ENCODE measurements around the gene NLRP13. TPM values are rescaled to one million over a fixed set of nuclear protein-coding genes. Genes with fewer than 3 reads are reported as not detected.

The NLRP13 gene
- polyA plus RNA-seq, 3 donors = not detected

DNA sequence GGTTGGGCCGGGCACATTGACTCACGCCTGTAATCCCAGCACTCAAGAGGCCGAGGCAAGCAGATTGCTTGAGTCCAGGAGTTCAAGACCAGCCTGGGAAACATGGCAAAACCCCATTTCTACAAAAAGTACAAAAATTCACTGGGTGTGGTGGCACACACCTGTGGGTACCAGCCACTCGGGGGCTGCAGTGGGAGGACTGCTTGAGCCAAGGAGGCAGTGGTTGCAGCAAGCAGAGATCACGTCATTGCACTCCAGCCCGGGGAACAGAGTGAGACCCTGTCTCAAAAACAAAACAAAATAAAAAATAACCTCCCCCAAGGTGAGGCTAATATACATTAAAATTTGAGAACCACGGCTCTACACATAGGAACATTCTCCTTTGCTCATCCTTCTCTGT lies 24.9 kb downstream of the NLRP13 start:
- no peak for DNase-seq (ENCODE audit: low read depth in 3 of 3, low spot score in 2 of 3)

GRCh38 chr19:55902080-55902751 lies 29.9 kb downstream of the NLRP13 start:
- DNase-seq (ENCODE audit: low read depth in 3 of 3, low spot score in 2 of 3) = no peak

GRCh38 chr19:55901369-55902079 lies 30.6 kb downstream of the NLRP13 start:
- no peak for DNase-seq (ENCODE audit: low read depth in 3 of 3, low spot score in 2 of 3)

DNA sequence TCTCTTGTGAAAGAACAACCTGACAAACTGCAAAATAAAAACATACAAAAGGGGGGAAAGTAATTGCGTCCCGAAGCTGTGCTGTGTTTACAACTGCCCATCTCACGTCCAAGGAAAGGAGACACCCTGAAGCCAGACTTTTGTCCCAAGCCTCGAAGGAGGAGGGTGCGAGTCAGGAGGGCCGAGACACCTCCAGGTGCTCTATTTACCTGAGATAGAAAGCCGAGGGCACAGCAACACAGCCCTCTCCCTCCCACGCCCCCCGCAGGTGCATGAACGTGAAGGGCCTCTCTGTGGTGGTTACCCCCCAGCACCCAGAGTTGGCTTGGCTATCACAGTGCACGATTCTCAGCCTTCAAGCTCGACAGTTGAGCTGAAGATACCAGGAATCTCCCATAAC lies 33.2 kb downstream of the NLRP13 start:
- no peak for DNase-seq (ENCODE audit: low read depth in 3 of 3, low spot score in 2 of 3)

GRCh38 chr19:55882626-55883025 lies 49.5 kb downstream of the NLRP13 start:
- no peak for DNase-seq (ENCODE audit: low read depth in 3 of 3, low spot score in 2 of 3)

DNA sequence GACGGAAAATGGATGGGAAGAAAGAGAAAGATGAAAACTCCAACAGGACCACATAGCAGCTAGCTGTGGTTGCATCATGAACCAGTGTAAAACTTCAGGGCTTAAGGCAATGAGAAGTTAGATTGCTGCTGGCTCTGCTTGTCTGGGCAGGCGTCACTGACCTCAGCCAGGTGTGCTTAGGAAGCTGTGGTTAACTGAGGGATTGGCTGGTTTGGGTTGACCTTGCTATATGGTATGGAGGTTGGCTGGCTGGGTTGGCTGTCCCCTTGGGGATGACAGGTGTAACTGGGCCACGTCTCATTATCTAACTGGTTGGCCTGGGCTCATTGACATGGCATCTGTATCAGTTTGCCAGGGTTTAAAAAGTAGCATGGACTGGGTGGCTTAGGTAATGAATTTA lies 54.9 kb downstream of the NLRP13 start:
- no peak for DNase-seq (ENCODE audit: low read depth in 3 of 3, low spot score in 2 of 3)

GRCh38 chr19:55870736-55871135 lies 61.4 kb downstream of the NLRP13 start:
- DNase-seq (ENCODE audit: low read depth in 3 of 3, low spot score in 2 of 3) = no peak

DNA sequence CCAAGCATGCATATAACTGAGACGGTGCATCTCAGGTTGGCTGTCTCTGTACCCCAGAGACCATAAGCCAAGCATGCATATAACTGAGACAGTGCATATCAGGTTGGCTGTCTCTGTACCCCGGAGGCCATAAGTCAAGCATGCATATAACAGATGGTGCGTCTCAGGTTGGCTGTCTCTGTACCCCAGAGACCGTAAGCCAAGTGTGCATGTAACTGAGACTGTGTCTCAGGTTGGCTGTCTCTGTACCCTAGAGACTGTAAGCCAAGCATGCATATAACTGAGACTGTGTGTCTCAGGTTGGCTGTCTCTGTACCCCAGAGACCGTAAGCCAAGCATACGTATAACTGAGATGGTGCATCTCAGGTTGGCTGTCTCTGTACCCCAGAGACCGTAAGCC lies 65.0 kb downstream of the NLRP13 start:
- DNase-seq (ENCODE audit: low read depth in 3 of 3, low spot score in 2 of 3) = no peak

DNA sequence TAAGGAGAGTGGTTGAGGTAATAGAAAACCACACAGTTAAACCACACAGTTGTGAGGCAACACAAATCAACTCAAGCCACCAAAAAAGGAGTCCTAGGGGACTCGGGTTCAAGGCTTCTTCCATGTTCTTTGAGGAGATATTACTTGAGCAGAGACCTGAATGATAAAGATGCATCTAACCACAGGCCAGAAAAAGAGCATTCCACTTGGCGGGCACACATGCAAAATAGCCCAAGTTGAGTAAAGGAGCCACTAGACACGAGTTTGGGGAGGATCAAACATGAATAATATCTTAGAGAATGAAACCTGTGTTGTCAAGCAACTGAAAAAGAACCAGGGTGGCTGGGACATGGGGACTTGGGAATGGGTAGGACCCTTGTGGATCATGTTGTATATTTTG lies 65.6 kb downstream of the NLRP13 start:
- DNase-seq (ENCODE audit: low read depth in 3 of 3, low spot score in 2 of 3) = no peak

GRCh38 chr19:55858969-55859368 lies 73.2 kb downstream of the NLRP13 start:
- DNase-seq (ENCODE audit: low read depth in 3 of 3, low spot score in 2 of 3) = no peak

- no peak for DNase-seq (ENCODE audit: low read depth in 3 of 3, low spot score in 2 of 3)
These were observed 73.7 kb downstream of the NLRP13 start for GRCh38 chr19:55858401-55858800.

DNA sequence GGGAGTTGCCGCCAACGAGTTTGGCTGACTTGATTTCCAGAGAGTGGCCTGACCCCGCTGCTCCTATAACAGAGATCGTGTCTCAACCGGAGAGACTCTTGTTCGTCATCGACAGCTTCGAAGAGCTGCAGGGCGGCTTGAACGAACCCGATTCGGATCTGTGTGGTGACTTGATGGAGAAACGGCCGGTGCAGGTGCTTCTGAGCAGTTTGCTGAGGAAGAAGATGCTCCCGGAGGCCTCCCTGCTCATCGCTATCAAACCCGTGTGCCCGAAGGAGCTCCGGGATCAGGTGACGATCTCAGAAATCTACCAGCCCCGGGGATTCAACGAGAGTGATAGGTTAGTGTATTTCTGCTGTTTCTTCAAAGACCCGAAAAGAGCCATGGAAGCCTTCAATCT lies 74.2 kb downstream of the NLRP13 start:
- DNase-seq (ENCODE audit: low read depth in 3 of 3, low spot score in 2 of 3) = no peak

DNA sequence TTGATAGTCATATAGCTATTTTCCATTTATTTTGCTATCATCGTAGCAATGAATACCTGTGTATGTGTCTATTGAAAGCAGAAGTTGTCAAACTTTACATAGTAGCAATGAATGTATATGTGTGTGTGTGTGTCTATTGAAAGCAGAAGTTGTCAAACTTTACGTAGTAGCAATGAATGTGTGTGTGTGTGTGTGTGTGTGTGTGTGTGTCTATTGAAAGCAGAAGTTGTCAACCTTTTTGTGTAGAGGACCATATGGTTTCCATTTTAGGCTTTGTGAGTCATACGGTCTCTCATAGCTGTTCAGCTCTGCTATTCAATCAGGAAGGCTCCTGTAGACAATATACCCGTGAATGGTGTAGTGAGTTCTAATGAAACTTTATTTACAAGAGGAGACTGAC lies 75.0 kb downstream of the NLRP13 start:
- no peak for DNase-seq (ENCODE audit: low read depth in 3 of 3, low spot score in 2 of 3)

DNA sequence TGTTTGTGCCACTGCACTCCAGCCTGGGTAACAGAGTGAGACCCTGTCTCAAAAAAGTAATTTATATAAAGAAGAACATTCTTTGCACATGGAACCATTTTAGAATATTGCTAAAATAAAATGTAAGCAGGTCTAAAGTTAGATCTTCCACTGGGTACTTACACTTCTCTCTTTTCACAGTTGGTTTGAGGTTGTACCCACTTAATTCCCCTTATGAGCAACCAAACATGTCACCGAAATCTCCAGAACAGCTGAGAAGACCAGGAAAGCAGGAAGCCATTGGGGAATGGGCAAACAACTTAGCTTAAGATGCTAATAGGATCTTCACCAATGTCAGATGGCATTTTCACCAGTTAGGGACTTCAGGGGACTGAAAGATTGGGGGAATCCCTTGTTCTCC lies 77.0 kb downstream of the NLRP13 start:
- DNase-seq (ENCODE audit: low read depth in 3 of 3, low spot score in 2 of 3) = no peak

Other genes starting within 250 kb of the NLRP13 start
- under 1 TPM in 1 of 3 donors, not detected in 2; 0.07 TPM for gene NLRP9, start 193.9 kb downstream of the NLRP13 start, polyA plus RNA-seq (ENCODE audit: insufficient read length in 3 of 3)
- gene RFPL4A, start 173.2 kb downstream of the NLRP13 start, polyA plus RNA-seq (ENCODE audit: insufficient read length in 3 of 3) = not detected
- gene RFPL4AL1, start 163.2 kb downstream of the NLRP13 start, polyA plus RNA-seq (ENCODE audit: insufficient read length in 3 of 3) = under 1 TPM in 1 of 3 donors, not detected in 2; 0.24 TPM
- under 1 TPM; 0.13 to 0.19 (median 0.15) TPM for gene NLRP11, start 100.3 kb downstream of the NLRP13 start, polyA plus RNA-seq (ENCODE audit: insufficient read length in 3 of 3)
- gene NLRP4, start 95.8 kb downstream of the NLRP13 start, polyA plus RNA-seq (ENCODE audit: insufficient read length in 3 of 3) = not detected
- gene NLRP8, start 15.5 kb upstream of the NLRP13 start, polyA plus RNA-seq (ENCODE audit: insufficient read length in 3 of 3) = not detected
- not detected for gene NLRP5, start 54.4 kb upstream of the NLRP13 start, polyA plus RNA-seq (ENCODE audit: insufficient read length in 3 of 3)
- 10 to 100 TPM in 2 of 3 donors, 1 to 10 TPM in 1; 9.0 to 12.0 (median 11.1) TPM for gene ZNF787, start 189.0 kb upstream of the NLRP13 start, polyA plus RNA-seq (ENCODE audit: insufficient read length in 3 of 3)
- 10 to 100 TPM; 19.6 to 23.6 (median 22.3) TPM for gene ZNF444, start 209.0 kb upstream of the NLRP13 start, polyA plus RNA-seq (ENCODE audit: insufficient read length in 3 of 3)
- not detected for gene GALP, start 243.7 kb upstream of the NLRP13 start, polyA plus RNA-seq (ENCODE audit: insufficient read length in 3 of 3)